Colonic mucosa (tissue), 4 donors: Measurements from ENCODE around the gene FBLN1. TPM values are rescaled to one million over a fixed set of nuclear protein-coding genes. Genes with fewer than 3 reads are reported as not detected.

ENCODE experiments used
- DNase-seq: peaks from one replicate; pipeline ENCODE4 v3.0.0-alpha.2; 2020
- H3K27ac ChIP-seq: fragments of 200-600 bp; one replicate; pipeline ENCODE4 v1.8.0; 2021
- H3K27me3 ChIP-seq: fragments of 200-600 bp; one replicate; pipeline ENCODE4 v1.8.0; 2021
- H3K36me3 ChIP-seq: fragments of 200-600 bp; one replicate; pipeline ENCODE4 v1.8.0; 2021
- H3K4me1 ChIP-seq: fragments of 200-600 bp; one replicate; pipeline ENCODE4 v1.8.0; 2021; ENCODE audit warnings: mild to moderate bottlenecking
- H3K4me3 ChIP-seq: fragments of 200-600 bp; one replicate; pipeline ENCODE4 v1.8.0; 2021
- H3K9ac ChIP-seq, 2 donors: one replicate each; pipeline ENCODE4 v1.7.0; 2013; ENCODE audit warnings: control low read depth in 2 of 2, low read depth in 2 of 2, low read length in 2 of 2
- H3K9me3 ChIP-seq: fragments of 200-600 bp; one replicate; pipeline ENCODE4 v1.8.0; 2021
- CTCF ChIP-seq: fragments of 200-600 bp; IDR thresholded peaks from one replicate; pipeline ENCODE4 v1.8.0; 2022; ENCODE audit warnings: antibody characterized with exemption, mild to moderate bottlenecking
- intact Hi-C: fragments of 100-400 bp; cut with DNase I; formaldehyde crosslinking; loops from one replicate; pipeline ENCODE4 v1.14.1; 2022
- total RNA-seq, 2 donors: library from RNA; stranded (reverse); fragmentation: NEBNext Ultra II Directional in 1 of 2; extraction: Animal tissue kit (Norgen Biotek cat#: 25700) in 1 of 2; gene quantifications; one replicate each; pipeline ENCODE4 v1.2.1, GENCODE V29; 2021
- donor health status: healthy.
- donor health status: DM: no; HTN: no; CAD: no.
- donor health status: DM: no; HTN: no; CAD: no.

The FBLN1 gene
- total RNA-seq, 2 donors from 2014 or later = 41.6 to 65.5 TPM

GRCh38 chr22:45518136-45518535 is 15.5 kb downstream of the FBLN1 start:
- no peak overlapping the region for H3K4me3 ChIP-seq
- H3K4me1 ChIP-seq = no peaks in the 10 kb centered on the region
- H3K36me3 ChIP-seq = no peaks in the 10 kb centered on the region
- intact Hi-C loops = no loop called here
- no peaks in the 10 kb centered on the region for H3K27me3 ChIP-seq
- H3K9ac ChIP-seq = no peak overlapping the region
- H3K27ac ChIP-seq = no peak overlapping the region
- no peak for TF ChIP-seq CTCF
- no peaks in the 10 kb centered on the region for H3K9me3 ChIP-seq
- no peak for DNase-seq

- no peak overlapping the region for H3K4me3 ChIP-seq
- intact Hi-C loops = no loop called here
- H3K9me3 ChIP-seq = no peaks in the 10 kb centered on the region
- H3K27me3 ChIP-seq = no peaks in the 10 kb centered on the region
- no peak overlapping the region for H3K27ac ChIP-seq
- TF ChIP-seq CTCF = no peak
- H3K36me3 ChIP-seq = no peaks in the 10 kb centered on the region
- H3K4me1 ChIP-seq = no peaks in the 10 kb centered on the region
- no peak for DNase-seq
- no peak overlapping the region for H3K9ac ChIP-seq
Observed at GRCh38 chr22:45518580-45518991, 15.9 kb downstream of the FBLN1 start.

- intact Hi-C loops = no loop called here
- H3K27ac ChIP-seq = no peak overlapping the region
- no peak for DNase-seq
Observed at GRCh38 chr22:45521178-45521577, 18.5 kb downstream of the FBLN1 start.

GRCh38 chr22:45522462-45522861 is 19.8 kb downstream of the FBLN1 start:
- intact Hi-C loops = no loop called here
- Histone ChIP-seq H3K36me3 (no peaks in the 10 kb centered on the region), H3K27me3 (no peaks in the 10 kb centered on the region), H3K9ac (no peak overlapping the region), H3K4me3 (no peak overlapping the region), H3K27ac (no peak overlapping the region), H3K9me3 (no peaks in the 10 kb centered on the region), H3K4me1 (no peaks in the 10 kb centered on the region)
- no peak for DNase-seq
- no peak for TF ChIP-seq CTCF

More at GRCh38 chr22:45521178-45521577, 18.5 kb downstream of the FBLN1 start:
- Histone ChIP-seq H3K9ac (no peak overlapping the region), H3K4me1 (no peaks in the 10 kb centered on the region), H3K4me3 (no peak overlapping the region), H3K9me3 (no peaks in the 10 kb centered on the region), H3K36me3 (no peaks in the 10 kb centered on the region), H3K27me3 (no peaks in the 10 kb centered on the region)
- no peak for TF ChIP-seq CTCF

GRCh38 chr22:45524157-45524556 is 21.5 kb downstream of the FBLN1 start:
- Histone ChIP-seq H3K9me3 (no peaks in the 10 kb centered on the region), H3K27me3 (no peaks in the 10 kb centered on the region), H3K9ac (no peak overlapping the region), H3K36me3 (no peaks in the 10 kb centered on the region), H3K27ac (no peak overlapping the region), H3K4me3 (no peak overlapping the region), H3K4me1 (no peaks in the 10 kb centered on the region)
- intact Hi-C loops = no loop called here
- no peak for DNase-seq
- TF ChIP-seq CTCF = no peak

- H3K4me1 ChIP-seq = no peaks in the 10 kb centered on the region
- intact Hi-C loops = no loop called here
- no peaks in the 10 kb centered on the region for H3K36me3 ChIP-seq
- H3K27me3 ChIP-seq = no peaks in the 10 kb centered on the region
- no peak for TF ChIP-seq CTCF
- H3K4me3 ChIP-seq = no peak overlapping the region
- no peak overlapping the region for H3K9ac ChIP-seq
- H3K9me3 ChIP-seq = no peaks in the 10 kb centered on the region
- no peak for DNase-seq
- H3K27ac ChIP-seq = no peak overlapping the region
Observed at GRCh38 chr22:45524966-45525365, 22.3 kb downstream of the FBLN1 start.
